Bronchial epithelial cell (primary cell): ENCODE results near the gene MCC. TPM values are rescaled to one million over a fixed set of nuclear protein-coding genes. Genes with fewer than 3 reads are reported as not detected.

Source experiments
- DNase-seq: peaks from one replicate; pipeline ENCODE4 v3.0.0-alpha.2; 2010; ENCODE audit warnings: low read depth
- FAIRE-seq: peaks from 2 replicates; lab custom pipeline; 2011; peaks lifted over from hg19 to GRCh38; lab: Jason Lieb, UNC
- H3K27me3 ChIP-seq: 2 replicates; pipeline ENCODE4 v1.5.1; 2011; ENCODE audit warnings: low read length; ENCODE audit not compliant: control insufficient read depth, insufficient read depth
- H3K36me3 ChIP-seq: 2 replicates; pipeline ENCODE4 v1.5.1; 2011; ENCODE audit warnings: low read length; ENCODE audit not compliant: control insufficient read depth, insufficient read depth
- H3K4me3 ChIP-seq: 2 replicates; pipeline ENCODE4 v1.5.1; 2011; ENCODE audit warnings: mild to moderate bottlenecking, low read depth, low read length, control low read depth
- CTCF ChIP-seq: IDR thresholded peaks from 2 replicates; pipeline ENCODE4 v1.5.1; 2011; ENCODE audit warnings: mild to moderate bottlenecking, moderate library complexity, low read length, control low read depth, inconsistent platforms; ENCODE audit not compliant: insufficient read depth, severe bottlenecking
- total RNA-seq: library from RNA; depleted of rRNA; stranded (reverse); fragments of >200 nt; gene quantifications from 2 replicates; pipeline ENCODE4 v1.2.1, GENCODE V29; 2014

Gene MCC
- total RNA-seq = 43.2 and 47.4 TPM in 2 replicates

- Histone ChIP-seq H3K27me3 (no peaks in the 10 kb centered on the region), H3K4me3 (peak within 1 kb of the TSS; percentile 83), H3K36me3 (no peaks in the 10 kb centered on the region)
- DNase-seq (peak; percentile 78), FAIRE-seq (no peak)
- TF ChIP-seq CTCF = no peak
Observed at GRCh38 chr5:113487781-113488644, at the start of gene MCC. Gene MCC (minus strand): TSS chr5:113488453.

GRCh38 chr5:113531481-113532159 is 43.4 kb upstream of the MCC start:
- DNase-seq (no peak), FAIRE-seq (no peak)
- TF ChIP-seq CTCF = no peak
- Histone ChIP-seq H3K27me3 (no peaks in the 10 kb centered on the region), H3K4me3 (no peak overlapping the region), H3K36me3 (no peaks in the 10 kb centered on the region)

GRCh38 chr5:113527746-113528145 is 39.5 kb upstream of the MCC start:
- no peak for DNase-seq
- Histone ChIP-seq H3K36me3 (no peaks in the 10 kb centered on the region), H3K27me3 (no peaks in the 10 kb centered on the region), H3K4me3 (no peak overlapping the region)
- TF ChIP-seq CTCF = no peak
- no peak for FAIRE-seq

- Histone ChIP-seq H3K27me3 (no peaks in the 10 kb centered on the region), H3K4me3 (no peak overlapping the region), H3K36me3 (no peaks in the 10 kb centered on the region)
- TF ChIP-seq CTCF = no peak
- DNase-seq (no peak), FAIRE-seq (no peak)
Observed at GRCh38 chr5:113526421-113526820, 38.2 kb upstream of the MCC start.

GRCh38 chr5:113524927-113525326 is 36.7 kb upstream of the MCC start:
- TF ChIP-seq CTCF = no peak
- no peak for FAIRE-seq
- H3K4me3 ChIP-seq = no peak overlapping the region
- no peak for DNase-seq
- H3K27me3 ChIP-seq = no peaks in the 10 kb centered on the region
- no peaks in the 10 kb centered on the region for H3K36me3 ChIP-seq
